RPMI8226 (cell line): ENCODE data around the gene PDK4.
A peak's percentile ranks its signal among the peaks of the same experiment; 100 is the strongest.
"Not testable (repeated sequence)": the region's sequence is repeated elsewhere in the genome, so short reads cannot be mapped to it uniquely, and the experiment has no call there.

ENCODE experiments used
- DNase-seq: peaks from one replicate; pipeline ENCODE4 v3.0.0-alpha.2; 2015

The PDK4 gene

GRCh38 chr7:95596198-95597063 is at the start of gene PDK4:
TSS of gene PDK4 (minus strand) at chr7:95596516. CDS start at chr7:95596293, 223 bp downstream.
- DNase-seq, result no peak

- no peak for DNase-seq
These were observed 45.9 kb upstream of the PDK4 start for GRCh38 chr7:95642173-95642572.

GRCh38 chr7:95636140-95636940 is 40.0 kb upstream of the PDK4 start:
- no peak for DNase-seq

GRCh38 chr7:95632609-95633008 is 36.3 kb upstream of the PDK4 start:
- no peak for DNase-seq

GRCh38 chr7:95631527-95631926 is 35.2 kb upstream of the PDK4 start:
- DNase-seq, result no peak

- DNase-seq, result no peak
These were observed 34.6 kb upstream of the PDK4 start for GRCh38 chr7:95630702-95631458.

- no peak for DNase-seq
These were observed 32.6 kb upstream of the PDK4 start for GRCh38 chr7:95628831-95629439.

GRCh38 chr7:95623788-95624187 is 27.5 kb upstream of the PDK4 start:
- no peak for DNase-seq

GRCh38 chr7:95622859-95623258 is 26.5 kb upstream of the PDK4 start:
- no peak for DNase-seq

GRCh38 chr7:95622001-95622549 is 25.8 kb upstream of the PDK4 start:
- DNase-seq, result no peak

- no peak for DNase-seq
These were observed 25.1 kb upstream of the PDK4 start for GRCh38 chr7:95621404-95621803.

- DNase-seq, result no peak
These were observed 24.3 kb upstream of the PDK4 start for GRCh38 chr7:95620631-95621030.

- DNase-seq, result no peak
These were observed 23.6 kb upstream of the PDK4 start for GRCh38 chr7:95619921-95620320.

- no peak for DNase-seq
These were observed 23.2 kb upstream of the PDK4 start for GRCh38 chr7:95619517-95619916.

GRCh38 chr7:95614442-95614940 is 18.2 kb upstream of the PDK4 start:
- no peak for DNase-seq

GRCh38 chr7:95611224-95611623 is 14.9 kb upstream of the PDK4 start:
- no peak for DNase-seq

GRCh38 chr7:95609277-95609971 is 13.1 kb upstream of the PDK4 start:
- peak; percentile 87 for DNase-seq

- DNase-seq, result peak; percentile 96
These were observed 12.2 kb upstream of the PDK4 start for GRCh38 chr7:95608359-95609173.

- DNase-seq, result no peak
These were observed 11.2 kb upstream of the PDK4 start for GRCh38 chr7:95607561-95607960.

GRCh38 chr7:95605275-95605674 is 9.0 kb upstream of the PDK4 start:
- DNase-seq, result no peak

- not testable (repeated sequence) for DNase-seq
These were observed 8.5 kb upstream of the PDK4 start for GRCh38 chr7:95604811-95605210.
